ENCODE results near the gene OSBPL10. TPM values are rescaled to one million over a fixed set of nuclear protein-coding genes. Genes with fewer than 3 reads are reported as not detected.
"Not testable (repeated sequence)": the region's sequence is repeated elsewhere in the genome, so short reads cannot be mapped to it uniquely, and the experiment has no call there.

Gene OSBPL10
- total RNA-seq, 1 donor from 2014 or later, result 6.4 TPM

DNA sequence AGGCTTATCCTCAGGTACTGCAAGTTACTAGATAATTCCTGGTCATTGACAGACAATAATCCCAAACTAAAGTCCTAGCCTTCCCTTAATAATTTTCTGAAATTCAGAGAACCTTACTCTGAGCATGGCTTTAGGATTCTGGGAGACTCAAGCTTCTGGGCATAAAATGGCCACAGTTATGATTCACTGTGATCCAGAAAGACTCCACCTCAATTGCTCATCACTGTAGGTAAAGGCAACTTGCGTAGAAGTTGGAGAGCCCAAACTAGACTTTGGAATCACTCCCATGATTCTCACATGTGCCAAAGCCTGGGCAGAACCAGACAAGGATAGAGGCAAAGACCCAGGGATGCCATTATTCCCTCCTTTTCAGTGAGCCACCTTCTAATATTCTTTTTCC lies 195.3 kb downstream of the OSBPL10 start:
- Histone ChIP-seq H3K27me3 (ENCODE audit: low read depth) (no peaks in the 10 kb centered on the region), H3K27ac (replicated peaks) (no peak overlapping the region), H3K4me1 (no peaks in the 10 kb centered on the region), H3K4me3 (no peak overlapping the region), H3K9me3 (replicated peaks) (peaks cover 10% of the 10 kb centered on the region), H3K36me3 (no peaks in the 10 kb centered on the region)
- no peak for DNase-seq
- TF ChIP-seq, protein P1, sequence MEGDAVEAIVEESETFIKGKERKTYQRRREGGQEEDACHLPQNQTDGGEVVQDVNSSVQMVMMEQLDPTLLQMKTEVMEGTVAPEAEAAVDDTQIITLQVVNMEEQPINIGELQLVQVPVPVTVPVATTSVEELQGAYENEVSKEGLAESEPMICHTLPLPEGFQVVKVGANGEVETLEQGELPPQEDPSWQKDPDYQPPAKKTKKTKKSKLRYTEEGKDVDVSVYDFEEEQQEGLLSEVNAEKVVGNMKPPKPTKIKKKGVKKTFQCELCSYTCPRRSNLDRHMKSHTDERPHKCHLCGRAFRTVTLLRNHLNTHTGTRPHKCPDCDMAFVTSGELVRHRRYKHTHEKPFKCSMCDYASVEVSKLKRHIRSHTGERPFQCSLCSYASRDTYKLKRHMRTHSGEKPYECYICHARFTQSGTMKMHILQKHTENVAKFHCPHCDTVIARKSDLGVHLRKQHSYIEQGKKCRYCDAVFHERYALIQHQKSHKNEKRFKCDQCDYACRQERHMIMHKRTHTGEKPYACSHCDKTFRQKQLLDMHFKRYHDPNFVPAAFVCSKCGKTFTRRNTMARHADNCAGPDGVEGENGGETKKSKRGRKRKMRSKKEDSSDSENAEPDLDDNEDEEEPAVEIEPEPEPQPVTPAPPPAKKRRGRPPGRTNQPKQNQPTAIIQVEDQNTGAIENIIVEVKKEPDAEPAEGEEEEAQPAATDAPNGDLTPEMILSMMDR (IDR thresholded peaks at IDR 0.05; ENCODE audit: borderline replicate concordance), result no peak
- intact Hi-C loops (cut with micrococcal nuclease), result no loop called here

DNA sequence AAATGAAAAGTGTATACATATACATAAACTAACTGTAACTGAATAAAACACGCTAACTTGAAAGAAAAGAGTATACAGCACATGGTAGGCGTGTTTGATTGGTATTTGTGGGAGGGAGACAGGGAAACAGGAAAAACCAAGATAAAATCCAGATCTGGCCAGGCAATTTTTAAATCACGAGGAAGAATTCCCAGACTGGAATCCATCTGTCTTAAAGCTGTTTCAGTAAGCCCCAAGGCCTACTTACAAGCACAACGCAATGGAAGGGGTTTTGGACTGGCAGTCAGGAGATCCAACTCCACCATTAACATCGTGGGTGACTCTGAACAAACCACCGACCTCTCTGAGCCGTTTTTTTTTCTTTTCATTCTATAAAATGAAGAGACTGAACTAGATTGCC lies 195.8 kb downstream of the OSBPL10 start:
- Histone ChIP-seq H3K4me1 (no peaks in the 10 kb centered on the region), H3K9me3 (replicated peaks) (peaks cover 10% of the 10 kb centered on the region), H3K36me3 (no peaks in the 10 kb centered on the region), H3K27ac (replicated peaks) (no peak overlapping the region), H3K4me3 (no peak overlapping the region), H3K27me3 (ENCODE audit: low read depth) (no peaks in the 10 kb centered on the region)
- TF ChIP-seq, protein P1 (IDR thresholded peaks at IDR 0.05; ENCODE audit: borderline replicate concordance), result no peak
- DNase-seq, result no peak
- intact Hi-C loops (cut with micrococcal nuclease), result no loop called here

DNA sequence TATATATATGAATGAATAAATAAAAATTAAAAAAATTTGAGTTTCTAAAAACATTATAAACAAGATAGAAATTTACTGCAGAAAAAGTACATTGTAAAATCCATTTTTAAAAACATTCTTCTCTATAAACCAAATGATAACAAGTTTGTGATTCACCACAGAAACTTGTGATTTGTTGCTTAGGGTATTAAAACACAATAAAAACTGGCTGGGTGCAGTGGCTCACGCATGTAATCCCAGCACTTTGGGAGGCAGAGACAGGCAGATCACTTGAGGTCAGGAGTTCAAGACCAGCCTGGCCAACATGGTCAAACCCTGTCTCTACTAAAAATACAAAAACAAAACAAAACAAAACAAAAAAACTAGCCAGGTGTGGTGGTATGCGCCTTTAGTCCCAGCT lies 197.2 kb downstream of the OSBPL10 start:
- H3K4me1 ChIP-seq; H3K4me3 ChIP-seq; H3K36me3 ChIP-seq; H3K27me3 ChIP-seq (ENCODE audit: low read depth); H3K27ac ChIP-seq (replicated peaks); intact Hi-C loops (cut with micrococcal nuclease); DNase-seq: not testable (repeated sequence)
- H3K9me3 ChIP-seq (replicated peaks), result peaks cover 15% of the 10 kb centered on the region

DNA sequence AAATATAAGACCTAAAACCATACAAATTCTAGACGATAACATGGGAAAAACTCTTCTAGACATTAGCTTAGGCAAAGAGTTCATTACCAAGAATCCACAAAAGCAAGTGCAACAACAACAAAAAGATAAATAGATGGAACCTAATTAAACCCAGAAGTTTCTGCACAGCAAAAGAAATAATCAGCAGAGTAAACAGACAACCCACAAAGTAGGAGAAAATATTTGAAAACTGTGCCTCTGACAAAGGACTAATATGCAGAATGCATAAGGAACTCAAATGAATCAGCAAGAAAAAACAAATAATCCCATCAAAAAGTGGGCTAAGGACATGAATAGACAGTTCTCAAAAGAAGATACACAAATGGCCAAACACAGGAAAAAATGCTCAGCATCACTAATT lies 198.8 kb downstream of the OSBPL10 start:
- H3K27me3 ChIP-seq (ENCODE audit: low read depth); H3K36me3 ChIP-seq; H3K4me3 ChIP-seq; intact Hi-C loops (cut with micrococcal nuclease); H3K4me1 ChIP-seq; H3K27ac ChIP-seq (replicated peaks); DNase-seq: not testable (repeated sequence)
- peaks cover 22% of the 10 kb centered on the region for H3K9me3 ChIP-seq (replicated peaks)

DNA sequence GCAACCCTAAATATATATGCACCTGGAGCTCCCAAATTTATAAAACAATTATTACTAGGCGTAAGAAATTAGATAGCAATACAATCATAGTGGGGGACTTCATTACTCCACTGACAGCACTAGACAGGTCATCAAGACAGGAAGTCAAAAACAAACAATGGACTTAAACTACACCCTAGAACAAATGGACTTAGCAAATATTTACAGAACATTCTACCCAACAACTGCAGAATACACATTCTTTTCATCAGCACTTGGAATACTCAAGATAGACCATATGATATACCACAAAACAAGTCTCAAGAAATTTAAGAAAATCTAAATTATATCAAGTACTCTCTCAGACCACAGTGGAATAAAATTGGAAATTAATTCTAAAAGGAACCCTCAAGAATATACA lies 201.5 kb downstream of the OSBPL10 start:
- intact Hi-C loops (cut with micrococcal nuclease), result no loop called here
- DNase-seq, result no peak
- H3K9me3 ChIP-seq (replicated peaks), result peaks cover 22% of the 10 kb centered on the region
- H3K27ac ChIP-seq (replicated peaks), result no peak overlapping the region
- H3K4me3 ChIP-seq, result no peak overlapping the region
- TF ChIP-seq, protein P1 (IDR thresholded peaks at IDR 0.05; ENCODE audit: borderline replicate concordance), result no peak
- H3K4me1 ChIP-seq, result no peaks in the 10 kb centered on the region
- no peaks in the 10 kb centered on the region for H3K27me3 ChIP-seq (ENCODE audit: low read depth)
- H3K36me3 ChIP-seq, result no peaks in the 10 kb centered on the region

DNA sequence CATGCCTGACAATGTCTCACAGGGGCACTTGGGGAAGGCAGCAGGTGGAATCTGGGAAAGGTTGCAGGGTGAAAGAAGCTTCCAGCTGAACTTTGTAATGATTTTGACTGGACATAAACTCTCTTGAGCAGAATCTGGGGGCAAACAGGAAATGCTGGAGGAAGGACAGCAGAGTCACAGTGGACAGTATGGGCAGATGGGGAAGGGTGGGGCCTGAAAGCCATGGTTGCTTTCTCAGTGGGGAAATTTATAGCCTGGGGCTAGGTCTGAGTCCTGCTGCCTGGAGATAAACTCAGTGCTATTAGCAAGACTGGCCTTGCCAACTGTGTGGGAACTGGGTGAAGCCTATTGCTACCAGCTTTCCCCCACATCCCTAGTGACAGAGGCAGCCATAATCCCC lies 203.2 kb downstream of the OSBPL10 start:
- Histone ChIP-seq H3K27me3 (ENCODE audit: low read depth) (no peaks in the 10 kb centered on the region), H3K27ac (replicated peaks) (no peak overlapping the region), H3K4me1 (no peaks in the 10 kb centered on the region), H3K9me3 (replicated peaks) (peaks cover 22% of the 10 kb centered on the region), H3K4me3 (no peak overlapping the region), H3K36me3 (no peaks in the 10 kb centered on the region)
- TF ChIP-seq, protein P1 (IDR thresholded peaks at IDR 0.05; ENCODE audit: borderline replicate concordance), result no peak
- intact Hi-C loops (cut with micrococcal nuclease), result no loop called here
- no peak for DNase-seq

DNA sequence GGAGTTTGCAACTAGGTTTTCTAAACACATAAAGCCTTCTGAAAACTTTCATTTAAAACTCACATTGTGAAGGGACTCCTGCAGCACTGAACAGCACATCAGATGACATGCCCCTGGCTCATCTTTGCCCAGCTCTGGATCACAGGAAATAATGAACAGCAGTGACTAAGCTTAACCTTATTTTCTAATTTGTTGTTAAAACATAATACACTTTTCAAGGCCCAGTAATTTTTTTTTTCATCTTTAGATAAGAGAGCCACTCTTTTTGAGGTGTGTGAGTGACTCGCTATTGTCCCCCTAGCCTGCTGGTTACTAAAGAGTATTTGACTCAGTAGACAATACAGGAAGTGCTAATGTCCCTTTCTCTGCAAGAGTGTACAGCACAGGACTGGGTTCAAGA lies 204.0 kb downstream of the OSBPL10 start:
- Histone ChIP-seq H3K27me3 (ENCODE audit: low read depth) (no peaks in the 10 kb centered on the region), H3K36me3 (no peaks in the 10 kb centered on the region), H3K4me1 (no peaks in the 10 kb centered on the region), H3K27ac (replicated peaks) (no peak overlapping the region), H3K9me3 (replicated peaks) (peaks cover 21% of the 10 kb centered on the region), H3K4me3 (no peak overlapping the region)
- DNase-seq, result no peak
- TF ChIP-seq, protein P1 (IDR thresholded peaks at IDR 0.05; ENCODE audit: borderline replicate concordance), result no peak
- intact Hi-C loops (cut with micrococcal nuclease), result no loop called here

All from left ventricle myocardium inferior (tissue), 1 donor.